GM13976 (cell line): ENCODE results near the gene AGAP1.

Experiments used
- DNase-seq: peaks from one replicate; pipeline ENCODE4 v3.0.0; 2012; ENCODE audit warnings: low spot score
- CTCF ChIP-seq: IDR thresholded peaks from 2 replicates; pipeline ENCODE4 v1.5.1; 2012; ENCODE audit warnings: borderline replicate concordance, mild to moderate bottlenecking; ENCODE audit not compliant: insufficient read depth; ENCODE audit errors: extremely low read depth, missing control alignments, control extremely low read depth
- in situ Hi-C: fragments of 300-500 bp; cut with MboI; formaldehyde crosslinking; loops from one replicate; pipeline ENCODE4 v1.12.0; 2022; ENCODE audit warnings: low sequenced_read_pairs, mixed read lengths, inconsistent platforms; ENCODE audit not compliant: unreplicated experiment

AGAP1 gene

GRCh38 chr2:235864733-235865515 lies 371.1 kb downstream of the AGAP1 start:
- no peak for TF ChIP-seq CTCF
- no peak for DNase-seq
- in situ Hi-C loops = no loop called here

- TF ChIP-seq CTCF = no peak
- in situ Hi-C loops = no loop called here
- DNase-seq = no peak
Observed at GRCh38 chr2:235866373-235866772, 372.5 kb downstream of the AGAP1 start.

GRCh38 chr2:235868224-235868623 lies 374.4 kb downstream of the AGAP1 start:
- DNase-seq = no peak
- no peak for TF ChIP-seq CTCF
- in situ Hi-C loops = no loop called here

- no peak for DNase-seq
- in situ Hi-C loops = no loop called here
- TF ChIP-seq CTCF = no peak
Observed at GRCh38 chr2:235868645-235869044, 374.8 kb downstream of the AGAP1 start.

- in situ Hi-C loops = no loop called here
- TF ChIP-seq CTCF = no peak
- no peak for DNase-seq
Observed at GRCh38 chr2:235870515-235870914, 376.7 kb downstream of the AGAP1 start.

GRCh38 chr2:235876099-235876679 lies 382.3 kb downstream of the AGAP1 start:
- in situ Hi-C loops = no loop called here
- TF ChIP-seq CTCF = no peak
- no peak for DNase-seq
